Lung (tissue), 12 donors: ENCODE measurements around the gene NOL12. TPM values are rescaled to one million over a fixed set of nuclear protein-coding genes. Genes with fewer than 3 reads are reported as not detected.
A peak's percentile ranks its signal among the peaks of the same experiment; 100 is the strongest.

ENCODE experiments used
- ATAC-seq: fragments of 200-7000 bp; cut with Tn5 transposase; one replicate; pipeline ENCODE4 v1.9.1; 2020; ENCODE audit warnings: moderate number of reproducible peaks; ENCODE audit not compliant: insufficient read depth, low FRiP score
- DNase-seq, 3 donors: peaks; one replicate each; pipeline ENCODE4 v3.0.0-alpha.2; 2013 to 2017
- H3K27ac ChIP-seq, 2 donors: one replicate each; pipeline ENCODE4 v1.5.1; 2013; ENCODE audit warnings: mild to moderate bottlenecking in 2 of 2, moderate library complexity in 2 of 2, control low read depth in 1 of 2, inconsistent platforms in 1 of 2, low read depth in 1 of 2, low read length in 1 of 2
- H3K27me3 ChIP-seq, 3 donors: one replicate each; pipeline ENCODE4 v1.5.1; 2013; ENCODE audit warnings: low read length in 2 of 3; ENCODE audit not compliant: control insufficient read depth in 3 of 3, insufficient read depth in 3 of 3
- H3K36me3 ChIP-seq, 4 donors: one replicate each; pipeline ENCODE4 v1.5.1; 2013; ENCODE audit warnings: low read length in 4 of 4, mild to moderate bottlenecking in 1 of 4, moderate library complexity in 1 of 4; ENCODE audit not compliant: control insufficient read depth in 4 of 4, insufficient read depth in 4 of 4
- H3K4me1 ChIP-seq, 5 donors: one replicate each; pipeline ENCODE4 v1.5.1; 2013; ENCODE audit warnings: low read length in 5 of 5, mild to moderate bottlenecking in 2 of 5, moderate library complexity in 1 of 5; ENCODE audit not compliant: control insufficient read depth in 5 of 5, insufficient read depth in 5 of 5
- H3K4me3 ChIP-seq: one replicate; pipeline ENCODE4 v1.5.1; 2013; ENCODE audit warnings: mild to moderate bottlenecking, control low read depth, moderate library complexity
- H3K9ac ChIP-seq, 2 donors: one replicate each; pipeline ENCODE4 v1.5.1; 2013; ENCODE audit warnings: low read length in 2 of 2, control low read depth in 1 of 2; ENCODE audit not compliant: insufficient read depth in 1 of 2
- H3K9me3 ChIP-seq, 4 donors: one replicate each; pipeline ENCODE4 v1.5.1; 2013; ENCODE audit warnings: low read length in 3 of 4, mild to moderate bottlenecking in 1 of 4, moderate library complexity in 1 of 4; ENCODE audit not compliant: control insufficient read depth in 4 of 4, insufficient read depth in 3 of 4
- CTCF ChIP-seq: IDR thresholded peaks from 2 replicates; pipeline ENCODE4 v1.5.1; 2012; ENCODE audit warnings: mild to moderate bottlenecking; ENCODE audit errors: control extremely low read depth, extremely low read depth
- WGBS, 2 donors: extraction: QIAGEN DNeasy Blood & Tissue Kit; methylation state at CpG; one replicate each; pipeline ENCODE4 v1.1.7; 2013; 5-methylcytosine and 5-hydroxymethylcytosine counted together
- polyA plus RNA-seq, 2 donors: library from polyadenylated mRNA; stranded (reverse); fragments of 200-250 nt; gene quantifications; one replicate each; pipeline ENCODE4 v1.2.1, GENCODE V29; 2013
- total RNA-seq, 2 donors: library from RNA; depleted of rRNA in 1 of 2; stranded (reverse); fragments of >200 nt in 1 of 2; gene quantifications; one replicate each; pipeline ENCODE4 v1.2.1, GENCODE V29; 2014 to 2021
- donor health status: control.
- donor health status: control.
- donor health status: Bipolar disorder and iron deficiency.
- donor health status: healthy.
- donor health status: DM: yes; HTN: yes; CAD: no.

Gene NOL12
- total and polyA plus RNA-seq, 4 donors = 14.5 to 37.0 (median 29.5) TPM

- no peak for DNase-seq
- no peaks in the 10 kb centered on the region for H3K27me3 ChIP-seq
- H3K27ac ChIP-seq = peak overlapping the region in 1 of 2 donors; percentile 61
- peak overlapping the region in 1 of 2 donors; percentile 55 for H3K9ac ChIP-seq
- no peak for ATAC-seq
- peaks cover 0 to 16% (median 8%) of the 10 kb centered on the region in 5 donors for H3K4me1 ChIP-seq
- peak overlapping the region; percentile 31 for H3K4me3 ChIP-seq
- no peak for TF ChIP-seq CTCF
- H3K9me3 ChIP-seq = no peaks in the 10 kb centered on the region
- 54 to 59% methylated on average over 15 of the region's 15 CpGs for WGBS, 2 donors
- H3K36me3 ChIP-seq = peaks cover 0 to 7% (median 4%) of the 10 kb centered on the region in 4 donors
Measured at GRCh38 chr22:37677493-37677974, 8.6 kb upstream of the NOL12 start.

- Histone ChIP-seq H3K4me1 (peaks cover 0 to 16% (median 8%) of the 10 kb centered on the region in 5 donors), H3K36me3 (peaks cover 0 to 7% (median 4%) of the 10 kb centered on the region in 4 donors), H3K4me3 (no peak overlapping the region), H3K27me3 (no peaks in the 10 kb centered on the region), H3K9ac (no peak overlapping the region), H3K9me3 (no peaks in the 10 kb centered on the region), H3K27ac (no peak overlapping the region)
- no peak for TF ChIP-seq CTCF
- 78 to 85% methylated on average over 18 of the region's 18 CpGs for whole genome bisulfite sequencing, 2 donors
- DNase-seq (no peak), ATAC-seq (no peak)
Measured at GRCh38 chr22:37678372-37678771, 7.8 kb upstream of the NOL12 start.

GRCh38 chr22:37679670-37680069 is 6.5 kb upstream of the NOL12 start:
- TF ChIP-seq CTCF = no peak
- H3K4me1 ChIP-seq = peaks cover 0 to 9% (median 5%) of the 10 kb centered on the region in 5 donors
- WGBS, 2 donors = 87 to 88% methylated on average over 8 of the region's 8 CpGs

More at GRCh38 chr22:37679670-37680069, 6.5 kb upstream of the NOL12 start:
- Histone ChIP-seq H3K27me3 (no peaks in the 10 kb centered on the region), H3K4me3 (no peak overlapping the region), H3K36me3 (peaks cover 0 to 7% (median 4%) of the 10 kb centered on the region in 4 donors), H3K9me3 (no peaks in the 10 kb centered on the region), H3K9ac (no peak overlapping the region), H3K27ac (peak overlapping the region in 1 of 2 donors; percentile 32)
- DNase-seq (no peak), ATAC-seq (no peak)
